ENCODE measurements around the gene ZNF791. TPM values are rescaled to one million over a fixed set of nuclear protein-coding genes. Genes with fewer than 3 reads are reported as not detected.
"Not testable (repeated sequence)": the region's sequence is repeated elsewhere in the genome, so short reads cannot be mapped to it uniquely, and the experiment has no call there.

The ZNF791 gene
- total RNA-seq, 1 donor from 2014 or later: 5.5 TPM

- DNase-seq (ENCODE audit: low read depth): no peak
- H3K4me3 ChIP-seq (ENCODE audit: low read depth, low read length): peak overlapping the region; percentile 100
- TF ChIP-seq CTCF (conservative IDR thresholded peaks at IDR 0.05; ENCODE audit: low read depth, low read length): no peak
Measured at GRCh38 chr19:12611361-12611699, 610 bp downstream of the ZNF791 start.

GRCh38 chr19:12617646-12618045 lies 6.9 kb downstream of the ZNF791 start:
- DNase-seq (ENCODE audit: low read depth): no peak
- no peak overlapping the region for H3K4me3 ChIP-seq (ENCODE audit: low read depth, low read length)
- TF ChIP-seq CTCF (conservative IDR thresholded peaks at IDR 0.05; ENCODE audit: low read depth, low read length): no peak

- H3K4me3 ChIP-seq (ENCODE audit: low read depth, low read length); DNase-seq (ENCODE audit: low read depth): not testable (repeated sequence)
Measured at GRCh38 chr19:12621253-12622024, 10.7 kb downstream of the ZNF791 start.

GRCh38 chr19:12623361-12624031 lies 12.8 kb downstream of the ZNF791 start:
- DNase-seq (ENCODE audit: low read depth): no peak
- H3K4me3 ChIP-seq (ENCODE audit: low read depth, low read length): no peak overlapping the region
- no peak for TF ChIP-seq CTCF (conservative IDR thresholded peaks at IDR 0.05; ENCODE audit: low read depth, low read length)

- TF ChIP-seq CTCF (conservative IDR thresholded peaks at IDR 0.05; ENCODE audit: low read depth, low read length): no peak
- DNase-seq (ENCODE audit: low read depth): no peak
- no peak overlapping the region for H3K4me3 ChIP-seq (ENCODE audit: low read depth, low read length)
Measured at GRCh38 chr19:12626958-12627357, 16.2 kb downstream of the ZNF791 start.

GRCh38 chr19:12628040-12629022 lies 17.6 kb downstream of the ZNF791 start:
- no peak for DNase-seq (ENCODE audit: low read depth)
- TF ChIP-seq CTCF (conservative IDR thresholded peaks at IDR 0.05; ENCODE audit: low read depth, low read length): no peak
- no peak overlapping the region for H3K4me3 ChIP-seq (ENCODE audit: low read depth, low read length)

- H3K4me3 ChIP-seq (ENCODE audit: low read depth, low read length): no peak overlapping the region
- no peak for TF ChIP-seq CTCF (conservative IDR thresholded peaks at IDR 0.05; ENCODE audit: low read depth, low read length)
- no peak for DNase-seq (ENCODE audit: low read depth)
Measured at GRCh38 chr19:12629215-12629614, 18.5 kb downstream of the ZNF791 start.

Measured in epithelial cell of proximal tubule (primary cell).